NT2/D1 (cell line): ENCODE measurements around the gene PPFIBP1.
"Not testable (repeated sequence)": the region's sequence is repeated elsewhere in the genome, so short reads cannot be mapped to it uniquely, and the experiment has no call there.

Experiments
- DNase-seq: peaks from one replicate; pipeline ENCODE4 v3.0.0-alpha.2; 2011; ENCODE audit warnings: low read depth, low spot score
- H3K27me3 ChIP-seq: 2 replicates; pipeline ENCODE4 v1.6.0; 2011; ENCODE audit warnings: mild to moderate bottlenecking; ENCODE audit not compliant: insufficient read length, insufficient read depth
- H3K36me3 ChIP-seq: 2 replicates; pipeline ENCODE4 v1.6.1; 2011; ENCODE audit warnings: mild to moderate bottlenecking, low read length, mixed read lengths; ENCODE audit not compliant: insufficient read depth, insufficient read length
- H3K4me1 ChIP-seq: 2 replicates; pipeline ENCODE4 v1.5.1; 2011; ENCODE audit not compliant: insufficient read depth, insufficient read length
- H3K4me3 ChIP-seq: 2 replicates; pipeline ENCODE4 v1.5.1; 2011; ENCODE audit warnings: low read depth; ENCODE audit not compliant: insufficient read length
- H3K9ac ChIP-seq: 2 replicates; pipeline ENCODE4 v1.6.0; 2011; ENCODE audit warnings: low read depth; ENCODE audit not compliant: insufficient read length
- H3K9me3 ChIP-seq: 2 replicates; pipeline ENCODE4 v1.5.1; 2011; ENCODE audit warnings: mild to moderate bottlenecking, low read length; ENCODE audit not compliant: insufficient read depth
- SUZ12 ChIP-seq: IDR thresholded peaks from 2 replicates; pipeline ENCODE4 v1.6.1; 2011; ENCODE audit not compliant: insufficient read length, insufficient read depth; ENCODE audit errors: extremely low read depth
- YY1 ChIP-seq: IDR thresholded peaks from 2 replicates; pipeline ENCODE4 v1.6.1; 2011; ENCODE audit not compliant: insufficient read length, insufficient read depth
- ZNF274 ChIP-seq: IDR thresholded peaks from 2 replicates; pipeline ENCODE4 v1.6.1; 2011; ENCODE audit warnings: mild to moderate bottlenecking, low read depth, low read length

Gene PPFIBP1

DNA sequence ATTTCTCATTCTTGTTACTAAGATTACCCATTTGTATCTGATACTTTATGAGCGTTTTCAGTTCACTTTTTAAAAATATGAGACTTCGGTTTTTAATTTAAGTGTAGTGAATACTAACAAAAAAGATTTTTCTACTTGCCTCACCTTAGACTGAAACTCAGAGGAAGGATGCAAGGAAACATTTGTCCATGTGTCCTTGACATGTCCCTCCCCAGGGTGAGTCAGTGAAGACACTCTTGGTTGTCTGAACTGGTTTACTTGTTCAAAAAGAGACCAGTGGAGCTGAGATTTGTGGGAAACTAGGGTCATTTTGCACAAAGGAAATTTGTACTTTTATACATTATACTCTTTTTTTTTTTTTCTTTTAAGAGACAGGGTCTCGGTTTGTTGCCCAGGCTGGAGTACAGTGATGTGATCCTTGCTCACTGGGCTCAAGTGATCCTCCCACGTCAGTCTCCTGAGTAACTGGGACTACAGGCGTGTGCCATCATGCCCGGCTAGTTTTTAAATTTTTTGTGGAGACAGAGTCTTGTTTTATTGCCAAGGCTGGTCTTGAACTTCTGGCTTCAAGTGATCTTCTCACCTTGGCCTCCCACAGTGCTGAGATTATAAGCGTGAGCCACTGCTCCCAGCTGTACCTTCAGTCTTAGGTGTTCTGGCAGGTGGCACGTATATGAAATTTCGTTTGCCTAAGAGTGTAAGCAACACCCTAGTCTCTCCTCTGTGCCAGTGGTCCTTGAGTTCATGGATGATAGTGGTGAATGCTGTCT, 56.7 kb downstream of the PPFIBP1 start:
- Histone ChIP-seq H3K36me3 (peaks cover 30% of the 10 kb centered on the region), H3K4me3 (no peak overlapping the region), H3K9me3 (no peaks in the 10 kb centered on the region), H3K4me1 (no peaks in the 10 kb centered on the region), H3K27me3 (no peaks in the 10 kb centered on the region), H3K9ac (no peak overlapping the region)
- DNase-seq, result no peak
- TF ChIP-seq ZNF274 (no peak), YY1 (no peak), SUZ12 (no peak)

- H3K9ac ChIP-seq, H3K4me3 ChIP-seq, H3K9me3 ChIP-seq, H3K4me1 ChIP-seq, DNase-seq, H3K27me3 ChIP-seq: not testable (repeated sequence)
- peaks cover 27% of the 10 kb centered on the region for H3K36me3 ChIP-seq
Measured at GRCh38 chr12:27581331-27581671, 57.3 kb downstream of the PPFIBP1 start.

DNA sequence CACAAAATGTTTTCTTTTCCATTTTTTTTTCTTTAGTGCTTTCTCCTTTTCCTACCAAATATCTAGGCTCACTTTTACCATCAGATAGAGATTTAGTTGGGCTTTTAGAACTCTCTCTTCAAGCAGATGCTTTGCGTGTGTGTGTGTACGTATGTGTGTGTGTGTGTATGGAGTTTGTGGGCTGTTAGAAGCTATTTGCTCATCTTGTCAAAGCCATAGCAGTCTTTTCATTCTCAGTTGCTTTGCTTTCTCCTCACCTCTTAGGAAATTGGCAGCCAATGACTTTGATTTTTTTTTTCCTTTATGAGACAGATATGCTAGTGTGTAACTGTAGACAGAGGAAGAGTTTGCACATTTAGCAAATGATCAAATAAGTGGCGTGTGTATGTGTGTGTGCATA, 57.8 kb downstream of the PPFIBP1 start:
- H3K9me3 ChIP-seq, H3K4me1 ChIP-seq, H3K4me3 ChIP-seq, H3K27me3 ChIP-seq, H3K9ac ChIP-seq, DNase-seq: not testable (repeated sequence)
- peaks cover 25% of the 10 kb centered on the region for H3K36me3 ChIP-seq

DNA sequence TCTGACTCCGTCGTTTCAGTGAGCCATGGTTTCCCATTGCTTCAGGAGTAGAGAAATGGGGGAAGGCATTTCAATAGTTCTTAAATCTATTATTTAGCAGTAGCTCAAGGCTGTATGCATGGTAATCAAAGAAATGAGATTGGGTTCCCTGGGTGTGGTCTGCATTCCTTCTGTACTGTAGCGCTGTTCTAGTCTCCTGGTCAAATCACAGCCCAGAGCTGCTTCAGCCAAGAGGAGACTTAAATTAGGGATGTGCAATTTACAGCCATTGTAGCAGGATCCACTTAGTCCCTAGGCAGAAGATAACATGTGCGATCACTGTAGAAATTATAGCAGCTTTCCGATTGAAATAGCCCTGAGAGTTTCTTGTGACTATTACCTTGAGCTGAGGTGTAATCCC, 58.4 kb downstream of the PPFIBP1 start:
- H3K9ac ChIP-seq, H3K9me3 ChIP-seq: not testable (repeated sequence)

GRCh38 chr12:27583057-27583797, 59.2 kb downstream of the PPFIBP1 start:
- peaks cover 25% of the 10 kb centered on the region for H3K36me3 ChIP-seq
- DNase-seq, result no peak
- no peaks in the 10 kb centered on the region for H3K9me3 ChIP-seq
- no peak for TF ChIP-seq SUZ12
- TF ChIP-seq YY1, result no peak
- no peaks in the 10 kb centered on the region for H3K4me1 ChIP-seq
- no peak overlapping the region for H3K9ac ChIP-seq
- no peak overlapping the region for H3K4me3 ChIP-seq
- no peaks in the 10 kb centered on the region for H3K27me3 ChIP-seq

More for the DNA sequence above, 58.4 kb downstream of the PPFIBP1 start:
- not testable (repeated sequence) for H3K27me3 ChIP-seq, DNase-seq, H3K4me3 ChIP-seq, H3K4me1 ChIP-seq
- peaks cover 25% of the 10 kb centered on the region for H3K36me3 ChIP-seq

DNA sequence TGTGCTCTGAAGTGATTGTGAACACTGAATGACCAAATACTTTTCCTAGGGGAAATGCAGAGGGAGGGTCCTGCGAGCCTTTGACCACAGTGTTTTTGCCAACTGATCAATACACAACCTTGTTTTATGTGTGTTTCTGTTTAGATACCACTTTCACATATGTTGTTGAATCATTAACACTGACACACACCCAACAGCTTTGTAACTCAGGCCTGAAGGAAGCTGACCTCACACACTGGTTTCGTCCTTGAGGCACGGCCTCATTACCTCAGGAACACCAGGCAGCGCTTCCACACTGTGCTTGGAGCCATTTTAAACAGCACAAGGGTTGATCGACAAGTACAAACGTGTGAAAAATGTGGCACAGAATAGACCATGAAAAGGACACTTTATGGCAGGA, 60.0 kb downstream of the PPFIBP1 start:
- Histone ChIP-seq H3K36me3 (peaks cover 21% of the 10 kb centered on the region), H3K9ac (no peak overlapping the region), H3K4me3 (no peak overlapping the region), H3K4me1 (no peaks in the 10 kb centered on the region), H3K9me3 (no peaks in the 10 kb centered on the region), H3K27me3 (no peaks in the 10 kb centered on the region)
- DNase-seq, result no peak
- TF ChIP-seq SUZ12 (no peak), YY1 (no peak), ZNF274 (no peak)

- Histone ChIP-seq H3K9me3 (no peaks in the 10 kb centered on the region), H3K9ac (no peak overlapping the region), H3K27me3 (no peaks in the 10 kb centered on the region), H3K36me3 (peaks cover 8% of the 10 kb centered on the region), H3K4me1 (no peaks in the 10 kb centered on the region), H3K4me3 (no peak overlapping the region)
- DNase-seq, result no peak
- TF ChIP-seq ZNF274 (no peak), SUZ12 (no peak), YY1 (no peak)
Measured at GRCh38 chr12:27585739-27586265, 61.8 kb downstream of the PPFIBP1 start.

GRCh38 chr12:27588075-27588730, 64.2 kb downstream of the PPFIBP1 start:
- H3K27me3 ChIP-seq, result not testable (repeated sequence)

More at GRCh38 chr12:27588075-27588730, 64.2 kb downstream of the PPFIBP1 start:
- H3K36me3 ChIP-seq, result peaks cover 17% of the 10 kb centered on the region
- H3K4me1 ChIP-seq, H3K4me3 ChIP-seq, H3K9ac ChIP-seq, H3K9me3 ChIP-seq, DNase-seq: not testable (repeated sequence)
